Loucy (cell line): Measurements from ENCODE around the gene IGFBP2.
A peak's percentile ranks its signal among the peaks of the same experiment; 100 is the strongest.

ENCODE experiments used
- H2AFZ ChIP-seq: fragments of 200-600 bp; sonication (generic); 2 replicates; pipeline ENCODE4 v1.6.0; 2016; ENCODE audit warnings: antibody characterized with exemption, mild to moderate bottlenecking, low read length, moderate library complexity
- H3F3A ChIP-seq: fragments of 200-600 bp; 2 replicates; pipeline ENCODE4 v1.6.0; 2016; ENCODE audit warnings: antibody characterized with exemption, low read depth, mild to moderate bottlenecking
- H3K27me3 ChIP-seq: fragments of 200-600 bp; sonication (generic); 2 replicates; pipeline ENCODE4 v1.6.1; 2014; ENCODE audit warnings: low read length, mild to moderate bottlenecking; ENCODE audit not compliant: insufficient read depth, poor library complexity, severe bottlenecking
- H3K36me3 ChIP-seq: fragments of 200-600 bp; sonication (generic); 2 replicates; pipeline ENCODE4 v1.6.1; 2016; ENCODE audit warnings: low read length; ENCODE audit not compliant: insufficient read depth
- H3K4me1 ChIP-seq: fragments of 200-600 bp; sonication (generic); 2 replicates; pipeline ENCODE4 v1.5.1; 2014; ENCODE audit warnings: low read length, mild to moderate bottlenecking; ENCODE audit not compliant: insufficient read depth, poor library complexity, severe bottlenecking
- H3K4me2 ChIP-seq: fragments of 200-600 bp; sonication (generic); 2 replicates; pipeline ENCODE4 v1.6.0; 2014; ENCODE audit warnings: antibody characterized with exemption, low read length, low read depth, mild to moderate bottlenecking; ENCODE audit not compliant: poor library complexity, severe bottlenecking
- H3K4me3 ChIP-seq: fragments of 200-600 bp; sonication (generic); 2 replicates; pipeline ENCODE4 v1.5.1; 2014; ENCODE audit warnings: low read length, mild to moderate bottlenecking, mixed read lengths; ENCODE audit not compliant: poor library complexity, severe bottlenecking
- H3K79me2 ChIP-seq: fragments of 200-600 bp; sonication (generic); 2 replicates; pipeline ENCODE4 v1.6.1; 2014; ENCODE audit warnings: low read length; ENCODE audit not compliant: insufficient read depth
- H3K9ac ChIP-seq: fragments of 200-600 bp; sonication (generic); 2 replicates; pipeline ENCODE4 v1.6.0; 2014; ENCODE audit warnings: mild to moderate bottlenecking, low read depth, low read length, moderate library complexity; ENCODE audit not compliant: poor library complexity, severe bottlenecking
- H3K9me2 ChIP-seq: fragments of 200-600 bp; sonication (generic); replicated peaks from 2 replicates; pipeline ENCODE4 v1.6.1; 2016; ENCODE audit warnings: low read depth, low read length, mixed read lengths
- H3K9me3 ChIP-seq: fragments of 200-600 bp; sonication (generic); 2 replicates; pipeline ENCODE4 v1.6.1; 2014; ENCODE audit warnings: mild to moderate bottlenecking, antibody characterized with exemption, low read length, low read depth; ENCODE audit not compliant: insufficient read depth
- H4K20me1 ChIP-seq: fragments of 200-600 bp; sonication (generic); 2 replicates; pipeline ENCODE4 v1.6.0; 2014; ENCODE audit warnings: antibody characterized with exemption, low read length, mild to moderate bottlenecking; ENCODE audit not compliant: insufficient read depth, poor library complexity, severe bottlenecking
- CTCF ChIP-seq: fragments of 200-600 bp; sonication (generic); conservative IDR thresholded peaks from 2 replicates; pipeline ENCODE4 v1.5.1; 2014; ENCODE audit warnings: mild to moderate bottlenecking, antibody characterized with exemption, low read length
- EZH2phosphoT487 ChIP-seq: fragments of 200-600 bp; IDR thresholded peaks from 2 replicates; pipeline ENCODE4 v1.6.1; 2018; ENCODE audit warnings: antibody characterized with exemption, mild to moderate bottlenecking, moderate library complexity, borderline replicate concordance

The IGFBP2 gene

GRCh38 chr2:216604458-216604857 is 28.8 kb upstream of the IGFBP2 start:
- Histone ChIP-seq H3K79me2 (no peaks in the 10 kb centered on the region), H3K4me3 (no peak overlapping the region), H3K4me2 (no peak overlapping the region), H3K9me3 (no peaks in the 10 kb centered on the region), H3F3A (no peaks in the 10 kb centered on the region), H4K20me1 (no peaks in the 10 kb centered on the region), H3K4me1 (peaks cover 57% of the 10 kb centered on the region), H3K9me2 (no peaks in the 10 kb centered on the region), H2AFZ (no peak overlapping the region), H3K9ac (no peak overlapping the region), H3K36me3 (no peaks in the 10 kb centered on the region), H3K27me3 (no peaks in the 10 kb centered on the region)
- TF ChIP-seq EZH2phosphoT487 (no peak), CTCF (no peak)

- Histone ChIP-seq H3F3A (no peaks in the 10 kb centered on the region), H3K4me1 (peaks cover 57% of the 10 kb centered on the region), H3K9ac (peak overlapping the region; percentile 81), H3K9me2 (no peaks in the 10 kb centered on the region), H3K9me3 (no peaks in the 10 kb centered on the region), H3K4me3 (peak overlapping the region; percentile 70), H3K27me3 (no peaks in the 10 kb centered on the region), H3K36me3 (no peaks in the 10 kb centered on the region), H2AFZ (peak overlapping the region; percentile 74), H3K4me2 (peak overlapping the region; percentile 79), H4K20me1 (no peaks in the 10 kb centered on the region), H3K79me2 (no peaks in the 10 kb centered on the region)
- no peak for TF ChIP-seq EZH2phosphoT487
- no peak for TF ChIP-seq CTCF
Observed at GRCh38 chr2:216606551-216607276, 26.5 kb upstream of the IGFBP2 start.

- Histone ChIP-seq H3F3A (no peaks in the 10 kb centered on the region), H3K79me2 (no peaks in the 10 kb centered on the region), H3K9me2 (no peaks in the 10 kb centered on the region), H3K4me3 (peak overlapping the region; percentile 70), H3K27me3 (no peaks in the 10 kb centered on the region), H3K4me2 (peak overlapping the region; percentile 79), H3K4me1 (peaks cover 57% of the 10 kb centered on the region), H4K20me1 (no peaks in the 10 kb centered on the region), H2AFZ (peak overlapping the region; percentile 74), H3K36me3 (no peaks in the 10 kb centered on the region), H3K9ac (peak overlapping the region; percentile 81), H3K9me3 (no peaks in the 10 kb centered on the region)
- TF ChIP-seq EZH2phosphoT487 = no peak
- TF ChIP-seq CTCF = no peak
Observed at GRCh38 chr2:216607277-216607560, 26.0 kb upstream of the IGFBP2 start.
